IMR-90 (cell line): ENCODE results near the gene GNE. TPM values are rescaled to one million over a fixed set of nuclear protein-coding genes. Genes with fewer than 3 reads are reported as not detected.
A peak's percentile ranks its signal among the peaks of the same experiment; 100 is the strongest.

Experiments
- ATAC-seq: fragments of 200-7000 bp; cut with Tn5 transposase; 2 replicates; pipeline ENCODE4 v1.9.1; 2020; ENCODE audit warnings: low read depth, mild to moderate bottlenecking, moderate library complexity
- BruUV-seq: library from RNA; stranded (reverse); fragments of 400-500 nt; replicated peaks from 2 replicates; lab custom pipeline; 2021; lab: Mats Ljungman, UMichigan
- CTCF ChIA-PET: fragments of 300-600 bp; formaldehyde crosslinking; extraction: SDS; loops from one replicate; lab custom pipeline; 2021; ENCODE audit warnings: antibody characterized with exemption; lab: Yijun Ruan, JAX
- POLR2A ChIA-PET: fragments of 300-600 bp; sonication (Branson Sonifier 250); formaldehyde crosslinking; loops from one replicate; lab custom pipeline; 2022; ENCODE audit warnings: antibody characterized with exemption; ENCODE audit not compliant: unreplicated experiment; lab: Charles Lee
- DNase-seq: peaks from one replicate; pipeline ENCODE4 v3.0.0; 2013
- H2AFZ ChIP-seq: replicated peaks from 2 replicates; pipeline ENCODE3; 2013; ENCODE audit warnings: low read length, mild to moderate bottlenecking; ENCODE audit not compliant: poor library complexity
- H2AK5ac ChIP-seq: 2 replicates; pipeline ENCODE4 v1.6.1; 2013; ENCODE audit warnings: low read depth, low read length, inconsistent platforms
- H2AK9ac ChIP-seq: replicated peaks from 2 replicates; pipeline ENCODE3; 2013; ENCODE audit warnings: mild to moderate bottlenecking, low read depth, low read length, moderate library complexity; ENCODE audit not compliant: poor library complexity
- H2BK120ac ChIP-seq: 2 replicates; pipeline ENCODE4 v1.6.1; 2013; ENCODE audit warnings: low read depth, low read length, inconsistent platforms
- H2BK15ac ChIP-seq: 3 replicates; pipeline ENCODE4 v1.6.1; 2013; ENCODE audit warnings: low read depth, low read length, inconsistent platforms
- H2BK20ac ChIP-seq: 2 replicates; pipeline ENCODE4 v1.6.1; 2013; ENCODE audit warnings: low read depth, mild to moderate bottlenecking, inconsistent platforms, low read length, moderate library complexity
- H2BK5ac ChIP-seq: 2 replicates; pipeline ENCODE4 v1.6.1; 2013; ENCODE audit warnings: mild to moderate bottlenecking, low read depth, low read length, inconsistent platforms; ENCODE audit not compliant: poor library complexity, severe bottlenecking
- H3K14ac ChIP-seq: replicated peaks from 2 replicates; pipeline ENCODE4 v1.6.1; 2013; ENCODE audit warnings: low read depth, low read length, inconsistent platforms
- H3K18ac ChIP-seq: 2 replicates; pipeline ENCODE4 v1.6.1; 2013; ENCODE audit warnings: low read depth, low read length, control low read depth
- H3K23ac ChIP-seq: 2 replicates; pipeline ENCODE4 v1.6.1; 2013; ENCODE audit warnings: low read depth, low read length, inconsistent platforms
- H3K27ac ChIP-seq: 2 replicates; pipeline ENCODE4 v1.5.1; 2013; ENCODE audit warnings: mild to moderate bottlenecking, control low read depth, low read length; ENCODE audit not compliant: insufficient read depth
- H3K27me3 ChIP-seq: 2 replicates; pipeline ENCODE4 v1.6.1; 2013; ENCODE audit warnings: low read length; ENCODE audit not compliant: control insufficient read depth, insufficient read depth
- H3K36me3 ChIP-seq: 2 replicates; pipeline ENCODE4 v1.6.1; 2013; ENCODE audit warnings: low read length, mixed read lengths; ENCODE audit not compliant: control insufficient read depth, insufficient read depth
- H3K4ac ChIP-seq: 2 replicates; pipeline ENCODE4 v1.6.1; 2013; ENCODE audit warnings: low read depth, low read length, inconsistent platforms
- H3K4me1 ChIP-seq: 2 replicates; pipeline ENCODE4 v1.6.1; 2013; ENCODE audit warnings: low read length, mixed read lengths; ENCODE audit not compliant: control insufficient read depth, insufficient read depth
- H3K4me2 ChIP-seq: 2 replicates; pipeline ENCODE4 v1.6.1; 2013; ENCODE audit warnings: low read depth, mild to moderate bottlenecking, control low read depth, low read length, moderate library complexity
- H3K4me3 ChIP-seq: 2 replicates; pipeline ENCODE4 v1.5.1; 2013; ENCODE audit warnings: low read depth, mild to moderate bottlenecking, control low read depth, low read length, moderate library complexity; ENCODE audit not compliant: insufficient read depth
- H3K56ac ChIP-seq: 2 replicates; pipeline ENCODE4 v1.6.1; 2013; ENCODE audit warnings: low read length, inconsistent platforms; ENCODE audit not compliant: insufficient read depth; ENCODE audit errors: extremely low read depth
- H3K79me1 ChIP-seq, 2 experiments: 2 replicates each; pipeline ENCODE4 v1.6.1; 2013; ENCODE audit warnings: low read length in 2 of 2, inconsistent platforms in 1 of 2, low read depth in 1 of 2
- H3K9ac ChIP-seq: 2 replicates; pipeline ENCODE4 v1.6.1; 2013; ENCODE audit warnings: low read depth, low read length, control low read depth
- H3K9me1 ChIP-seq: 2 replicates; pipeline ENCODE4 v1.6.1; 2013; ENCODE audit warnings: low read length, inconsistent platforms; ENCODE audit not compliant: insufficient read depth
- H3K9me3 ChIP-seq: 2 replicates; pipeline ENCODE4 v1.6.1; 2013; ENCODE audit warnings: low read length; ENCODE audit not compliant: control insufficient read depth, insufficient read depth
- H4K20me1 ChIP-seq: 2 replicates; pipeline ENCODE4 v1.6.1; 2013; ENCODE audit warnings: low read length, inconsistent platforms; ENCODE audit not compliant: insufficient read depth
- H4K5ac ChIP-seq: 2 replicates; pipeline ENCODE4 v1.6.1; 2013; ENCODE audit warnings: mild to moderate bottlenecking, low read depth, low read length, control low read depth
- H4K8ac ChIP-seq, 2 experiments: 2 replicates each; pipeline ENCODE4 v1.6.1; 2013; ENCODE audit warnings: low read depth in 2 of 2, low read length in 2 of 2, control low read depth in 1 of 2, inconsistent platforms in 1 of 2
- H4K91ac ChIP-seq: 2 replicates; pipeline ENCODE4 v1.6.1; 2013; ENCODE audit warnings: low read depth, low read length, inconsistent platforms; ENCODE audit not compliant: insufficient read depth
- BHLHE40 ChIP-seq: fragments of 150-350 bp; IDR thresholded peaks from 2 replicates; pipeline ENCODE4 v1.6.1; 2016; ENCODE audit warnings: mild to moderate bottlenecking, low read depth, low read length
- CEBPB ChIP-seq: IDR thresholded peaks from 2 replicates; pipeline ENCODE4 v1.6.1; 2012; ENCODE audit warnings: low read depth, low read length, improper control_type of control experiment
- CHD1 ChIP-seq: IDR thresholded peaks from 2 replicates; pipeline ENCODE4 v1.6.1; 2012; ENCODE audit warnings: low read depth, low read length, improper control_type of control experiment
- CTCF ChIP-seq: conservative IDR thresholded peaks from 2 replicates; pipeline ENCODE4 v1.5.1; 2012; ENCODE audit warnings: mild to moderate bottlenecking, low read depth, low read length, improper control_type of control experiment
- FOS ChIP-seq: fragments of 150-350 bp; IDR thresholded peaks from 2 replicates; pipeline ENCODE4 v1.6.1; 2016; ENCODE audit warnings: low read depth, low read length
- MAFK ChIP-seq: IDR thresholded peaks from 2 replicates; pipeline ENCODE4 v1.6.1; 2012; ENCODE audit warnings: low read depth, low read length, improper control_type of control experiment
- MAZ ChIP-seq: IDR thresholded peaks from 2 replicates; pipeline ENCODE4 v1.6.1; 2012; ENCODE audit warnings: low read depth, mild to moderate bottlenecking, low read length, improper control_type of control experiment, moderate library complexity, borderline replicate concordance
- MXI1 ChIP-seq: IDR thresholded peaks from 2 replicates; pipeline ENCODE4 v1.6.1; 2012; ENCODE audit warnings: low read depth, mild to moderate bottlenecking, low read length, moderate library complexity, borderline replicate concordance
- POLR2A ChIP-seq: IDR thresholded peaks from 2 replicates; pipeline ENCODE4 v1.6.1; 2012; ENCODE audit warnings: mild to moderate bottlenecking, low read depth, low read length
- RCOR1 ChIP-seq: IDR thresholded peaks from 2 replicates; pipeline ENCODE4 v1.6.1; 2012; ENCODE audit warnings: mild to moderate bottlenecking, low read length, improper control_type of control experiment; ENCODE audit not compliant: insufficient replicate concordance
- RFX5 ChIP-seq: IDR thresholded peaks from 2 replicates; pipeline ENCODE4 v1.8.0; 2012; ENCODE audit warnings: low read depth, mild to moderate bottlenecking, low read length, moderate library complexity
- SMC3 ChIP-seq: fragments of 150-350 bp; IDR thresholded peaks from 2 replicates; pipeline ENCODE4 v1.6.1; 2016; ENCODE audit warnings: low read depth, mild to moderate bottlenecking, antibody characterized with exemption, low read length, moderate library complexity
- USF2 ChIP-seq: fragments of 150-350 bp; IDR thresholded peaks from 2 replicates; pipeline ENCODE4 v1.6.1; 2017; ENCODE audit warnings: mild to moderate bottlenecking, antibody characterized with exemption, low read length, low read depth
- WGBS, 2 experiments: methylation state at CpG; one replicate each; pipeline versions ENCODE4 v1.1.5 to v1.1.7; 2013; ENCODE audit warnings: missing lambda C conversion rate in 2 of 2; ENCODE audit not compliant: insufficient read length in 1 of 2; ENCODE audit errors: extremely low coverage in 2 of 2; 5-methylcytosine and 5-hydroxymethylcytosine counted together
- dilution Hi-C: fragments of 300-500 bp; cut with HindIII; formaldehyde crosslinking; loops from one replicate; pipeline ENCODE4 v1.14.3; 2018; ENCODE audit warnings: low sequenced_read_pairs; ENCODE audit not compliant: unreplicated experiment
- in situ Hi-C: fragments of 300-500 bp; cut with MboI; formaldehyde crosslinking; loops from 3 replicates; pipeline ENCODE4 v1.14.3; 2019; ENCODE audit warnings: low sequenced_read_pairs, inconsistent platforms, mixed read lengths
- intact Hi-C: fragments of 100-400 bp; cut with micrococcal nuclease; formaldehyde crosslinking; loops from 2 replicates; pipeline ENCODE4 v1.10.0; 2022
- polyA plus RNA-seq, 3 experiments: library from polyadenylated mRNA; depleted of rRNA; stranded (reverse); fragments of >200 nt; gene quantifications; 2 replicates each; pipeline ENCODE4 v1.2.3, GENCODE V29; 2012; ENCODE audit warnings: low replicate concordance in 1 of 3
- total RNA-seq: library from RNA; depleted of rRNA; stranded (reverse); fragments of >200 nt; gene quantifications from 2 replicates; pipeline ENCODE4 v1.2.3, GENCODE V29; 2012
- TF ChIP-seq, protein P1 (sequence below): fragments of 150-350 bp; IDR thresholded peaks from 2 replicates; pipeline ENCODE4 v1.6.1; 2016; ENCODE audit warnings: low read depth, mild to moderate bottlenecking, low read length, moderate library complexity, borderline replicate concordance

Gene GNE
- total and polyA plus RNA-seq, 2 of the 4 experiments (the other 2 are of a cell fraction) = 11.7 to 34.1 TPM

DNA sequence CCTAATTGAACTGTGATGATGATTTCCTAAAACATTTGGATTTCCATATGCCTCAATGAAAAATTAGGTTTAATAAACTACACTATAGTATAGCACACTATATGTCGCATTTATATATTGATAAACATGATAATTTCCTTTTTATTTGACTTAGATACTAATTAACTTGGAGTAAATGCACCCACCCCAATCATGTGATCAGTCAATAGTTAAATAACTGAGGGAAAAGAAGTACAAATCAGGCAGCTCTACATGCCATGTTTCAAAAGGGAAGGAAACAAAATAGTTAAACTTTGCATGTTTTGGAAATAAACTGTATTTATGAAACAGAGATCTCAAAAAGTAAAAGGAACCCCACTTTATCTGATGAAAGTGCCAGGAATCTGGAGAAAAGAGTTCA, 18.0 kb upstream of the GNE start:
- Histone ChIP-seq H2BK120ac (no peak overlapping the region), H3K4me1 (no peaks in the 10 kb centered on the region; the same call in 1 of the 2 replicates), H3K18ac (no peak overlapping the region), H3K9me1 (no peaks in the 10 kb centered on the region; the same call in 1 of the 2 replicates), H2AK9ac (no peak overlapping the region), H4K5ac (no peak overlapping the region), H3K9ac (no peak overlapping the region; the same call in 1 of the 2 replicates), H3K4me3 (peak overlapping the region; percentile 8; the same call in 1 of the 2 replicates), H2AFZ (no peak overlapping the region), H2BK15ac (no peak overlapping the region), H2BK5ac (no peak overlapping the region), H3K23ac (no peak overlapping the region), H4K20me1 (no peaks in the 10 kb centered on the region), H3K27me3 (no peaks in the 10 kb centered on the region), H3K4ac (no peak overlapping the region), H4K8ac (no peak overlapping the region), H3K27ac (no peak overlapping the region; the same call in 1 of the 2 replicates), H2BK20ac (no peak overlapping the region), H2AK5ac (no peak overlapping the region), H3K4me2 (peak overlapping the region; percentile 42), H4K91ac (no peak overlapping the region), H3K36me3 (no peaks in the 10 kb centered on the region), H3K14ac (no peak overlapping the region), H3K79me1 (no peaks in the 10 kb centered on the region), H3K9me3 (no peaks in the 10 kb centered on the region), H3K56ac (no peak overlapping the region)
- in situ Hi-C loops = no loop called here
- POLR2A ChIA-PET = no interaction called here
- DNase-seq (no peak), ATAC-seq (no peak)
- WGBS, 2 experiments = no CpG with 5 or more reads among the region's 1 CpG
- dilution Hi-C loops = no loop called here
- TF ChIP-seq RCOR1 (no peak), MAZ (no peak), POLR2A (no peak), MAFK (no peak), FOS (no peak), MXI1 (no peak), CEBPB (no peak), RFX5 (no peak), CHD1 (no peak), USF2 (no peak), SMC3 (no peak), BHLHE40 (no peak), CTCF (no peak)
- TF ChIP-seq, protein P1, sequence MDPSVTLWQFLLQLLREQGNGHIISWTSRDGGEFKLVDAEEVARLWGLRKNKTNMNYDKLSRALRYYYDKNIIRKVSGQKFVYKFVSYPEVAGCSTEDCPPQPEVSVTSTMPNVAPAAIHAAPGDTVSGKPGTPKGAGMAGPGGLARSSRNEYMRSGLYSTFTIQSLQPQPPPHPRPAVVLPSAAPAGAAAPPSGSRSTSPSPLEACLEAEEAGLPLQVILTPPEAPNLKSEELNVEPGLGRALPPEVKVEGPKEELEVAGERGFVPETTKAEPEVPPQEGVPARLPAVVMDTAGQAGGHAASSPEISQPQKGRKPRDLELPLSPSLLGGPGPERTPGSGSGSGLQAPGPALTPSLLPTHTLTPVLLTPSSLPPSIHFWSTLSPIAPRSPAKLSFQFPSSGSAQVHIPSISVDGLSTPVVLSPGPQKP = no peak
- intact Hi-C loops = no loop called here
- BruUV-seq = no TSS peak
- CTCF ChIA-PET = no interaction called here
